Renal pelvis (tissue), 4 donors: ENCODE results near the gene FADS1. TPM values are rescaled to one million over a fixed set of nuclear protein-coding genes. Genes with fewer than 3 reads are reported as not detected.
A peak's percentile ranks its signal among the peaks of the same experiment; 100 is the strongest.

Experiments used
- DNase-seq: peaks from one replicate; pipeline ENCODE4 v3.0.0-alpha.2; 2013
- polyA plus RNA-seq, 3 donors: library from polyadenylated mRNA; unstranded; fragments of 120-200 nt; gene quantifications; one replicate each; pipeline ENCODE4 v1.2.1, GENCODE V29; 2013; ENCODE audit not compliant: insufficient read length in 3 of 3

The FADS1 gene
- polyA plus RNA-seq, 3 donors, result 45.9 to 53.5 (median 46.5) TPM

GRCh38 chr11:61829806-61830205, 13.0 kb upstream of the FADS1 start:
- DNase-seq, result no peak

- peak; percentile 46 for DNase-seq
Observed at GRCh38 chr11:61828629-61829407, 12.0 kb upstream of the FADS1 start.

- no peak for DNase-seq
Observed at GRCh38 chr11:61828379-61828628, 11.5 kb upstream of the FADS1 start.

GRCh38 chr11:61827571-61828378, 11.0 kb upstream of the FADS1 start, which contains the start of gene FADS2:
TSS of gene FADS2 (plus strand) at chr11:61828300. CDS start at chr11:61828391, 91 bp downstream.
- peak; percentile 93 for DNase-seq

- no peak for DNase-seq
Observed at GRCh38 chr11:61826930-61827570, 10.2 kb upstream of the FADS1 start.

- DNase-seq, result no peak
Observed at GRCh38 chr11:61820174-61820573, 3.4 kb upstream of the FADS1 start.

GRCh38 chr11:61817471-61818202, 834 bp upstream of the FADS1 start:
- DNase-seq, result peak; percentile 38

GRCh38 chr11:61815790-61816735, 740 bp downstream of the FADS1 start:
- peak; percentile 77 for DNase-seq

- peak; percentile 95 for DNase-seq
Observed at GRCh38 chr11:61814958-61815789, 1.6 kb downstream of the FADS1 start.

GRCh38 chr11:61814247-61814957, 2.4 kb downstream of the FADS1 start:
- no peak for DNase-seq

GRCh38 chr11:61812736-61813411, 3.9 kb downstream of the FADS1 start:
- DNase-seq, result no peak

GRCh38 chr11:61811831-61812230, 5.0 kb downstream of the FADS1 start:
- DNase-seq, result no peak

GRCh38 chr11:61810671-61811175, 6.1 kb downstream of the FADS1 start:
- no peak for DNase-seq

GRCh38 chr11:61806785-61807184, 10.0 kb downstream of the FADS1 start:
- DNase-seq, result no peak

- DNase-seq, result no peak
Observed at GRCh38 chr11:61805146-61805545, 11.7 kb downstream of the FADS1 start.

GRCh38 chr11:61803889-61804647, 12.7 kb downstream of the FADS1 start:
- DNase-seq, result no peak

- no peak for DNase-seq
Observed at GRCh38 chr11:61802605-61803004, 14.2 kb downstream of the FADS1 start.
